Omental fat pad (tissue), 4 donors: ENCODE results near the gene VGF. TPM values are rescaled to one million over a fixed set of nuclear protein-coding genes. Genes with fewer than 3 reads are reported as not detected.

Source experiments
- ATAC-seq: fragments of 150-250 bp; one replicate; pipeline ENCODE4 v1.9.1; 2016; ENCODE audit warnings: mild to moderate bottlenecking, moderate library complexity; ENCODE audit not compliant: low FRiP score
- DNase-seq: peaks from one replicate; pipeline ENCODE4 v3.0.0-alpha.2; 2019; ENCODE audit warnings: low spot score
- CTCF ChIP-seq, 3 donors: fragments of 450-650 bp; IDR thresholded peaks; one replicate each; pipeline ENCODE4 v1.5.1; 2016 to 2017; ENCODE audit warnings: antibody characterized with exemption in 3 of 3, mild to moderate bottlenecking in 3 of 3, moderate library complexity in 2 of 3
- total RNA-seq, 4 donors: library from RNA; depleted of rRNA; stranded (reverse); fragments of >200 nt; gene quantifications; one replicate each; pipeline ENCODE4 v1.1.0, GENCODE V29; 2016

VGF gene
- total RNA-seq, 4 donors from 2014 or later: 0.60 TPM; not detected in 3

- peak; percentile 58 for ATAC-seq
- no peak for DNase-seq
- TF ChIP-seq CTCF (IDR thresholded peaks at IDR 0.05): no peak
Measured at GRCh38 chr7:101172854-101173751, 7.7 kb upstream of the VGF start.

DNA sequence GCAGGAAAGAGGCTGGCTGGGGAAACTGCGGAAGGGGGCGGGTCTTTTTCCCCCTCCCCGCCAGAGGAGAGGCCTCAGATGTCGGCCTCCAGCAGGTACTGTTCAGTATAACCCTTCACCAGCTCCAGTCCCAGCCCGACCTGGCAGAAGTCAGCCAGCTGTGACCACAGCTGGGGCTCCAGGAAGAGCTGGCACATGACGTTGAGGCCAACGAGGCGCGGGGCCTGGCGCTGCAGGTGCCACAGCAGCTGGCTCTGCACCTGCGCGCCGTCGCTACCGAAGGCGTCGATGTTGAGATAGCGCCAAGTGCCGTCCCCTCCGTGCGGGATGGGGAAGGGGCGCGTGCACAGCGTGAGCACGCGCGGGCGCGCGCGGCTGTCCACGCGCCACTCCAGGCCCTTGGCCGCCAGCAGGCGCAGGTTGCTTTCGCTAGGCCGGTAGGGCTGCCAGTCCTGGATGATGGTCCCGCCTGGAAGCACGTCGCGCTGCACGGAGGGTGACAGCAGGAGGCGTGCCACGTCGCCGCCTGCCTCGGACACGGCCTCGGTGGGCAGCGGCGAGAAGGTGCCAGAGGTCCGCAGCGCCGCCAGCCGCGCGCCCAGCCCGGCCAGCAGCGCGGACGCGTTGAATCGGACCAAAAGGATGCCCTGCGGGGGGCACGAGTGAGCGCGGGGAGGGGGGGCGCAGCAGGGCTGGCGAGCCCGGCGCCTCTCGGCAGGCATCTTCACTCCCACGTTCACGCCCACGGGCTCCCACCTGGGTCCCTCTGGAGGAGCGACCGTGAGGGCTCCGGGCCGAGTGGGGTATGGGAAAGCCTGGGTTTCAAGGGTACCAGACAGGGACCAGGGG lies 6.9 kb upstream of the VGF start:
- no peak for DNase-seq
- TF ChIP-seq CTCF (IDR thresholded peaks at IDR 0.05): no peak
- no peak for ATAC-seq

- DNase-seq: no peak
- no peak for TF ChIP-seq CTCF (IDR thresholded peaks at IDR 0.05)
- no peak for ATAC-seq
Measured at GRCh38 chr7:101171442-101171837, 6.1 kb upstream of the VGF start.

DNA sequence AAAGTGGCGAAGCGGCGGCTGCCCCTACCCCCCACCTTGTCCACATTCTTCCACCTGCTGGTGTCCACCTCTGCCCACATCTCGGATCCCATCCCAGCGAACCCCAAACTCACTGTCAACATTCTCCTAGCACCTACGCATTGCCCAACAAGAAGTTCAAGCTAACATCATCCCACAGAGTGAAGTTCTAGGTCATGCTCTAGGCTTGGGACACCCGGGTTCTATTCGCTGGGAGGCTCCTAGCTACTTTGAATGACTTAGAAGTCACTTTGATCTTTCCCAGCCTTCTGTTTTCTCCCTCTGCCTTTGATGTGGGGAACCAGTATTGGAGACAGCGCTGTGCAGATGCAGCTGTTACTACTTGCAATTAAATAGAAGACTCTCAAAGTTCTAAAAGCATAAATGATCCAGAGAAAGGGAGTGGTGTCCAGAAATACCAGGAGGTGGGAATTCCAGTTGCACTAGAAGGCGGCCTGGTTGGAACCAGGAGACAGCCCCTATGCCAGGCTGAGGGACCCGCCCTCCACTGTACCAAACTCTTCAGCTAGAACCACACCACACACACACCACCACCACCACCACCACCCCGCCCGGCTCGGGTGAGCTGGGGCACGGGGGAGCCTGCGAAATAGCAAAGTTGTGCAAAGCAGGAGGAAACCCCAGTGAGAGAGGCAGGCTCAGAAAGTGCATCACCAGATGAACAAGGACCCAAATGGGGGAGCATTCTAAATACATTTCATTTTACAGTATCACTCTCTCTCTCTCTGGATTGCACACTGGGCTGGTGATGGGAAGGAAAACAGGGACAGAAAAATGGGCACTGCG lies 5.5 kb upstream of the VGF start:
- TF ChIP-seq CTCF (IDR thresholded peaks at IDR 0.05): no peak
- ATAC-seq (no peak), DNase-seq (no peak)

- DNase-seq (peak; percentile 72), ATAC-seq (peak; percentile 63)
Measured at GRCh38 chr7:101169838-101170551, 4.6 kb upstream of the VGF start.

More at GRCh38 chr7:101169838-101170551, 4.6 kb upstream of the VGF start:
- peak in 1 of 3 donors; percentile 16 for TF ChIP-seq CTCF (IDR thresholded peaks at IDR 0.05)
